ENCODE data around the gene DAPK1.

DAPK1 gene

DNA sequence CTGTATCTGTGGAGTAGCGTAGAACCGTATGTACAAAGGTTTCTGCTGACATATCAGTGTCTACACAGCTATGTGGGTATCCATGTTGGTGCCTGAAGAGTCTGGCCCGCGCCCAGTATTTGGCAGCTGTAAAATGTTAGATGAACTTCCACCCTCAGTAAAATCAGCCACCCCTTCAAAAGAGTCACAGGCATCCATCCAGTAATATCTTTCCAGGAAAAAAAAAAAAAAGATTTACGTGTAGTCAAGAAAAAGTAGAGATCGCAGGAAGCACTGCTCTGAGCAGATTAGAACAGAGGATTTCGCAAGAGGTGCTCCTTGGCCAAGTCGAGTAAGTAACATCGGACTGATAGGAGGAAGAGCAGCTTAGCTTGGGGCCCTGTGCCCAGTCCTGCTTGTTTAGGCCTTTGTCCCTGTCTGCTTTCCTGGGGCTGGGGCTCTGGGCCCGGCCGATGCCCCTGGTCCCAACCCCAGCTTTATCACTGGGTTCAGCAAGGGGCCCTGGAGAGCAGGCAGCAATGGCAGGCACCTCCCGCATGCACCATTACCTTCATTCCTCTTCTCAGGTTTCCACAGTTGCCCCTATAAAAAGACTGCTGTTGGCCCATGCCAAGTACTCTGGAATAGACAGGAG, 21.2 kb downstream of the DAPK1 start:
- no peak for DNase-seq

DNA sequence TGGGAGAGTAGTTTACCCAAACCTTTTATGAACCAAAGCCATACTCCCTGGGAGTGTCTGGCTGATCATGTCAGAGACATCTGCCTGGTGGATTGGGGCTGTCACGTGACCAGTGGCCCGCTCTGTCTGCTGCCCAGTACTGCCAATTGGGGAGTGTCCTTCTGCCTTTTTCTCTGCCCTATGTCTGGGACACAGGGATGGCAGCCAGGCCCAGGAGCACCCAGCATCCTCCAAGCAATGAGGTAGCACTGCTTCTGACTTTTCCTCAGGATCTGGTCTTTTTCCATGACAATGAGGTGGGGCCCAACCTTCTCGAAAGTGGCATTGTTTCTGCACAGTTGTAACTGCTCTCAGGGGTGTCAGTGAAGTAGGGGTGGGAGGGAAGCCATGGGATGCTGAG, 21.8 kb downstream of the DAPK1 start:
- DNase-seq: no peak

DNA sequence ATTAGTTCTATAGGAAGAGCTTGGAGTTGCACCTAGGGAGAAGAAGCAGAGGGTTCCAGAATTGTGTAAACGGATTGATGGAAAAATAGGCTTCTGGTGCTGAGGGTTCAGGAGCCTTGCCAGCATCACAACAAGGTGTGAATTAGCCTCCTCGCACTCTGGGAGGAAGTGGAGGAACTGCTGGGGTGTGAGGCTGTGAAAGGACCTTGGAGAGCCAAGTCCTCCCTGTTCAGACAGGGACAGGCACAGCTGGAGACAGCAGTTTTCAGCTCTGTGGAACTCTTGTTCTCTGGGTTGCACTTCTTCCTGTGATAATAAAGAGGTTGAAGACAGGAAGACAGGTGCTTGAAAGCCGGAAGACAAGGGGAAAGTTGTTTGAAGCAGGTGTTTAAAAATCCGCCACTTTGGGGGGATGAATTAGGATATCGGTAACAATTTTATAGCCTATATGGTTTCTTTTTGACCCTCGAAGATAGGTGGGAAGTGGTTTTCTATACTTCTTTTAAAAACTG, 22.6 kb downstream of the DAPK1 start:
- DNase-seq: no peak

DNA sequence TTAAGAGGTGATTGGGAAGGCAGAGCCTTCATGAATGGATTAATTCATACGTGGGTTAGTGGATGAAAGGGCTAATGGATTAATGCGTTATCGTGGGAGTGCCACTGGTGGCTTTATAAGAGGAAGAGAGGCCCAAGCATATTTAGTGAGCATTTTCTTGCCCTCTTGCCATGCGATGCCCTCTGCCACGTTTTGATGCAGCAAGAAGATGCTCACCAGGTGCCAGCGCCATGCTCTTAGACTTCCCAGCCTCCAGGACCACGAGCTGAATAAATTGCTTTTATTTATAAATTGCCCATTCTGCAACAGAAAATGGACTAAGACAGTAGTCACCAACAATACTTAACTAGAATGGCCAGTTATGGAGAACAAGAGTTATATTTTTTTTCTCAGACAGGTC, 24.2 kb downstream of the DAPK1 start:
- DNase-seq: no peak

DNA sequence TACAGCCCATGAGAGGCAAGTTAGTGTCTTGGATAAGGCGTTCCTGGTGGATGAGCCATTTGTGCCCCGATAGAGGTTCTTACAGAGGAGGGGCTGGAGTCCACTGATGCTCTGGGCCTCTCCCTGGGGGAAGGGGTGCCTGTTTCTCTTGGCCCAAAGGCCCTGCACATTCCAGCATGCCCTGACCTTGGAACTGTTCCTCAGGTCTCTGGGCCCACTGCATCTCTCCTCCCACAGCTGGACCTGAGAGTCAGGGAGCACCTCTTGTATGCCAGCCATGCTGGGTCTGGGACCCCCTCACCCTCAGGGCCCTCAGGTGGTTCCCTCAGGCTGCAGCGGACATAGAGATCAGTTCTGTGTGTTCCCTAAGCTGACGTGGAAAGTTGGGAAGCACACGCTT, 26.4 kb downstream of the DAPK1 start:
- DNase-seq: no peak

DNA sequence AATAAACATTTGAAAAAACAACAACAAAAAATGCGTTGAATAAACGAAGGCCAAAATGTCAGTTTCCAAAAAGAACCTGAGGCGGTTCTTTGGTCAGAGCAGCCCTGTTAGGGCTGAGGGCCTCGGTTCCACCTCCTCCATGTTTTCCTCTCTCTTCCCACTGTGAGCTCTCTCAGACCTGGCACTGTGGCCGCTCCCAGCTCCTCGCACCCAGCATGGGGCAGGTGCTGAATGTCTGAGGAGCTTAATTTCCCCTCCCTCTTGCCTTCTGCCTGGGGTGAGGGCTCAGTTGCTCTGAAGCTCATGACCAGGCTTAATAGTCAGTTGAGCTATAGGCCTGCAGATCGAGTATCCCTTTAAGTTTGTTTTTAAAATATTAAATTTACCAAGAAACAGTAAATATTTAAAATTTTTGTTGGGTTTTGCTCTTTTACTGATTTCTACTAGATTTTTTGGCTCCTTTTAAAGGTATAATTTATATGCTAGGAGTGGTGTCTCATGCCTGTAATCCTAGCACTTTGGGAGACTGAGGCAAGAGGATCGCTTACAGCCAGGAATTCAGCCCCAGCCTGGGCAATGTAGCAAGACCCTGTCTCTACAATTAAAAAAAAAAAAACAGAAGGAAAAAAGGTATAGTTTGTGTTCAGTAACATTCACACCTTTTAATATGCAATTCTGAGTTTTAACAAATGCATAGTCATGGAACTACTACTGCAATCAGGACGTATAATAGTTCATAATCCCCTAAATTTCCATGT, 28.1 kb downstream of the DAPK1 start:
- DNase-seq: no peak

DNA sequence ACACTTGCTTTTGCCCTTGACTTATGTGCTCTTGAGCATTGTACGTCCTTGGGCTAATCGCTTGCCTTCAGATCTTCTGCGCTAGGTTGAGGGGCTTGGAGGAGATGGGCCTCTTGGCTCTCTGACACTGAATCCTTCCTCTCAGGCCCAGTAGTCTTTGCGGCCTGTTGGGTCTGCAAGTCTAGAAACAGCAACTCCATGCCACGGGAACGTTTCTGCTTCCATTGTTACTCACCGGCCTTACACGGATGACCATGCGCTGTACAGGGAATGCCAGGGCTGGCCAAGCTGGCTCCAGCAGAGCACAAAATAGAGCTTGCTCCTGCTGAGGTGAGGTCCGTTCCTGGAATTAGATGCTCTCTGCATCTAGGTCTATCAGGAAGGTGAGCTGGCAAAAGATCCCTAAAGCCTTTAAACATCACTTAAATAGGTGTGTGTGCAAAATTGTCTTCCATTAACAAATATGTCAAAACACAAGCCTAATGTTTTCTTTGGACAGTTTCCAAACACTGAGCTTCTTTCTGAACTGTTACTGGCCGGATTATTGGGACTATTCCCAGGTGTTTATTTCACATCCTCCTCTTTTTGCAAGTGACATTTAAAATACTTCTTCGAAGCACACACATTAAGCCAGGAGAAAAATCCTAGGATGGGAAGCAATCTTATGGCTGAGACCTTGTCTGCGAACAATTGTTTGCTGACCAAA, 29.7 kb downstream of the DAPK1 start:
- DNase-seq: no peak

DNA sequence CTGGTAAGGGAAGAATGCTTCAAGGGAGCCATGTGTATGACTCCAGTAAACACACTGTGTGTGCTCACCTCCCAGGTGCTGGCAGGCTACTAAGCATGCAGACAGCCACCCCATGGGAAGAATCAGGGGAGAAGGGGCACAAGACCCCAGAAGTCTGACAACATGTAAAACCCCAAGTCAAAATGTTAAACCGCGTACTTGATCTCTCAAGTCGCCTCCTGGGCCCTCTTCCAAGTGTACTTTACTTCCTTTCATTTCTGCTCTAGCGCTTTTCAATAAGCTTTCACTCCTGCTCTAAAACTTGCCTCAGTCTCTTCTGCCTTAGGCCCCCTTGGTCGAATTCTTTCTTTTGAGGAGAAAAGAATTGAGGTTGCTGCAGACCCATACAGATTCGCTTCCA, 31.3 kb downstream of the DAPK1 start:
- no peak for DNase-seq

DNA sequence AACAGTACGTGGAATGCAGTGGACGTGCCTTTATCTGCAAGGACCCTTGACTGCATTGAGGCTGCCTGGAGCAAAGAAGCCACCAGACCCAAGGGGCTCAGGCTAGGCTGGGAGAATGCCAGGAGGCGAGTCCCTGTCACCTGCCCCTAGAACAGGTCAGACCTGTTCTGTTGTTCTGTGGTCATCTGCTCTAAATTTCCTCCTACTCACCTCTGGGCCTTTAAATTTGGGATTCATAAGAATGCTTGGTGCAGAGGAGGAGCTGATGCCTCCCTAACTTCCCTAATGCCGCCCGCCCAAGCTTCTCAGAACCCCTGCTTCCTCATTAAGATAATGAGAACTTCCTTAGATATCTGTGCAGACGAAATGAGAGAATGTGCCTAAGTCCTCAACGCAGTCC, 32.0 kb downstream of the DAPK1 start:
- no peak for DNase-seq

DNA sequence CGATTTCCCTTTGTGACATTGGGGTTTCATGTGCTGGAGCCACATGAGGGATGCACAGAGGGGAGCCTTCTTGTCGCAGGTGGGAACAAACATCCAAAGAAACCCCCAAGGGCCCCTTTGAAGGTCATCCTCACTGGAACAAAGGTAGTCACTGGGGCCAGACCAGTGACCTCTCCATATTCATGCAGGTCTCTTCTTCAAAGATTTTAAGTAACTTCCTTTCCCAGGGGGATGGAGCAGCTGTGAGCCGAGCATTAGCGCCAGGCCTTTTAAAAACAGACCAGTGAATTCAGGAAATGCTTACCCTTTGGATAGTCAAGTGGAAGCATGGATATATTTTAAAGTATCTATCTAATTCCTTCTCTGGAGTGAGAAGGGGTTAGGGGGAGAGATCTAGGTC, 33.0 kb downstream of the DAPK1 start:
- no peak for DNase-seq

DNA sequence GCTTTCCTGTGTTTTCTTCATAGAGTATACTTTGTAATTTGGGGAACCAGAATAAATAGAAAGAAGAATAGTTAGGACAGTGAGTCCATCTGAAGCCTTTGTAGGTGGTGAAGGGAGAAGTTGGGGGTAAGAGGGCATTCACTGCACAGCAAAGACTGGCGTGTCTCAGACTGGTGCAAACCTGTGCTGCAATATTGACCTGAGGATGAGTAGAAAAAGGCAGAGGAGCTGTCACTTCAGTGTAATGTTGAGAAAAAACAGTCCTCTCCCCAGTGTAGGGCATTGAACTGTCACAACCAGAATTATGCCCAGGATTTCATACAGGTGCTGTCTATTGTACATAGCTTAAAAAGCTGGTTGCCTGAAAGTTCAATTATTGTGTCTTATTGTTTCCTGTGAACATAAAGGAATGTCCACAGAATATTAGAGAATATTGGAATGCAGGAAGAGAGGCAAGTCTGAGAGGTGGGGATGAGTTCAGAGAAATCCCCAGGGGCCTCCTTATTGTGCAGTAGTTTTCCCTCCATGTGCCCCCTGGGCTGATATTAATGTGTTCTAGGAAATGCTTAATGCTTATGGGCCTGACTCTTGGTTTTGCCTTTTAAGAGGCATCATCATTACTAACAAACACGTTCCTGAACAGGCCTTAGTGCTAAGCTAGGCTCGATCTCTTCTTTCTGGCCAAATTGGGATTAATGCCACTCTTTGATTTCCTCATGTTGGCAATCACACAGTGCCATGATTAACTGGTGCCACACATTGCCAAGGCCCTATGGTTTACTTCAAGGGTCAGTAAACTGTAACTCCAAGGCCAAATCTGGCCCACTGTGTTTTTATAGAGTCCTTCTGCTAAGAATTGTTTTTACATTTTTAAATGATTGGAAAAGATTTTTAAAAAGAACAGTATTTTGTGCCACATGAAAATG, 34.0 kb downstream of the DAPK1 start:
- DNase-seq: no peak

DNA sequence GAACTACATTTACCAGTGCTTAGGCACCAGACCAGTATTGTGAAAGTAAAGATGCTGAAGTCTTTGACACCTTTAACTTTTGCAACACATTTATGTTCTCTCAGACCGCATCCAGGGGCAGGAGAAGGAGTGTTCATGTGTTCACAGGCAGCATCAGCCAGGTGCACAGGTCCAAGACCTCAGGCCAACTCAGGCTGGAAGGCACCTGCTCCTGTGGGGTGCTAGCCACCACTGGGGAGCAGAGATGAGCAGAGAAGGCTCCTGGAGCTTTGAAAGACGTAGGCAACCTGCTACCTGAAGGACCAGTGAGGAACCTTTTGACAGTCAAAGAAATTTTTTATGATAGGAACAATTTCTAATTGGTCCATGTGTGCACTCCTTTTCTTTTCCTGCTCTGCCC, 35.6 kb downstream of the DAPK1 start:
- no peak for DNase-seq

DNA sequence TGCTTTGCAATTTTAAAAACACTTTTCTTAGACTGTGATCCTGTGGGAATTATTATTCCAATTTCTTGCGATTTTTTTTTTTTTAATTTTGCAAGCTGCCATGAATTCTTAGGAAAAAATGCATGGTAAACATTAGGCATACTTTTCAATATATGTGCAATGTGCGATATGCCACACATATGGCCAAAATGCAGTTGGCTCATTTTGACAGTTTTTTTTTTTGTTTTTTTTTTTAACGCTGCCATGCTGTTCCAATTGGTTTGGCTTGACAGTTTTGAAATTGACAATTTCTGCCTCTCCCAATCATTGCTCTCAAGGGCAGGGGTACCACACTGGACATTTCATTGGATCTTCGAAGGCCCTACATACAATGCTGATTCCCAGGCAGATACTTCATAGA, 36.4 kb downstream of the DAPK1 start:
- DNase-seq: no peak

DNA sequence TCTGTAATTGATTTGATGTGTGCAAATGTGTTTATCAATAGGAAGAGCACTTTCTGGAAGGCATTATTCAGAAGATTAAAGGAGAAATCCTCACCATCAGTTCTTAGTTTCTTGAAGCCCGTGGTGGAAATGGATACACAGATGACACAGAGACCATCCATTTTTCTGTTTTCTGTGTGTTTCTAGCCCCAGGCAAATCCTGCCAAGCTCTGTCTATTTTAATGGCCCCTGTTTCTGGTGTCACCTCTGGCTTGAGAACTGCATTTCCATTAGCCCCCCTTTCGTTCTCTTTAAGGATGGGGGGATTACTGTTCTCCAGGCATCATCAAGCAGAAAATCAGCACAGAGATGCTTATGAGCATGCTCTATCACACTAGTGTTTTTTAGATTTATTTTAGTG, 37.3 kb downstream of the DAPK1 start:
- no peak for DNase-seq

DNA sequence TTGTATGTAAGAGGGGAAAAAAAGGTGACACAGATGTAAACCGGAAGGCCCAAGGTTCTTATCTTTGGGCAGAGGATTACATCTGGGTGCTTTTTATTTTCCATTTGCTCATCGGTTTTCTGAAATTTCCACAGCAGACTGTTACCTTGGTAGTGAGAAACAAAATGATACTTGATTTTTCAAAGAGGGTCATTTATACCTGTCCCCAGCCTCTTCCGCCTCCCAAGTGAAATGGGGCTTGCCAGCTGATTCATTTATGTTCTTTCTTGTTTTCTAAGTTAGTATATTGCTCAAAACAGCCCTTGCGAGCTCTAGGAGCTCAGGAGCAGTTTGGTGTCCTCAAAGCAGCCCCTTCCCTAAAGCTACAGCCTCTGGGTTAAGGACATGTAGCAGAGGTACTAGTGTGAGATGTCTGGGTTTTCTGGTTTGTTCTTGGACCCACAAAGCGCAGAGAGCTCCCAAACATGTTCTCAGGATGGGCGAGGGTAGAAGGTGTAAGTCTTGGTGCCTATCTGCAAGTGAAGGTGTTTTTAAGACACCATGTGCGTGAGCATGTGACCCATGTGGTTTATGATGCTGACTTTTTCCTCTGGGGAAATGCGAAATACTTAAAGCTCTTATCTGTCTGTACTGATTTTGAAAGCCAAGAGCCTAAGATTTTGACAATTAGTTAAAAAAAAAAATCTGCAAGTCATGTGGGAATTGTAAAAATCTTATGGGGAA, 38.3 kb downstream of the DAPK1 start:
- DNase-seq: no peak

DNA sequence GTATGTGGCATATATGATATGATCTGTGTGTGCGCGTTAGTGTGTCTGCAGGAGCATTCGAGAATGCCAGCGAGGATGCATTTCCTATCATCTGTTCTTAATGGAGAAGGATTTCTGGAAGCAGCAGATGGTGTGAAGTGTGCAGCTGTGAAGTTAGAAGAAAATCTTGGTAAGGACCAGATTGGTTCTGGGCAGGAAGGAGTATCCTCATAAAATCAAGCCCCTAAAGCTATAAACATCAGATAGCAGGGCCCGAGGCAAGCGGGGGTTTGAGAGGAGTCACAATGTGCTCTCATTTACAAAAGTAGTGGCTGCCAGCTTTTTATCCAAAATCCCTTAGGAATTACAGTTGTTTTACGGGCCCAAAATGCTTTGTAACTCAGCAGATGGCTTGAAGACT, 40.0 kb downstream of the DAPK1 start:
- DNase-seq: no peak

DNA sequence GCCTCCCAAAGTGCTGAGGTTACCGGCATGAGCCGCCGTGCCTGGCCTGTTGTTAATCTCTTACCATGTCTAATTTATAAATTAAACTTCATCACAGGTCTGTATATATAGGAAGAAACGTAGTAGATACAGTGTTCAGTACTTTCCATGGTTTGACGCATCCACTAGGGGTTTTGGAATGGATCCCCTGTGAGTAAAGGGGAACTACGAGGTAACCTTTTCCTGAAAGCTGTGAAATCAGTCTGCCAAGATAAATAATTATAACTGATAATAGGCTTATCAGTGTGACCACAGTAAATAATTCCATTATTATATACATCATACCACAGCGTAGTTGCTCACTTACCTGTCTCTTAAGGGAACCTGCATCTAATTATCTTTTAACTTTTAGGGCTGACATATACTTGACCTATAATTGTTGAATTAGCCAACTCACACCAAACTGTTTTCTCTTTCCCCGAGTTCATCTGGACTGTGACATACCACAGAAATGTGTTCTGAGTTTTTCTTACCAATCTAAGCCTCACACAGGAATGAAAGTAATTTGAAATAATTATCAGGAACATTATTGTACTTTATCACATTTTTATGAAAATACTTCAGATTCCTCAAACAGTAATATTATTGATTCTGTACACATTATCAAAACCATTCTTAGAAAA, 42.9 kb downstream of the DAPK1 start:
- no peak for DNase-seq

DNA sequence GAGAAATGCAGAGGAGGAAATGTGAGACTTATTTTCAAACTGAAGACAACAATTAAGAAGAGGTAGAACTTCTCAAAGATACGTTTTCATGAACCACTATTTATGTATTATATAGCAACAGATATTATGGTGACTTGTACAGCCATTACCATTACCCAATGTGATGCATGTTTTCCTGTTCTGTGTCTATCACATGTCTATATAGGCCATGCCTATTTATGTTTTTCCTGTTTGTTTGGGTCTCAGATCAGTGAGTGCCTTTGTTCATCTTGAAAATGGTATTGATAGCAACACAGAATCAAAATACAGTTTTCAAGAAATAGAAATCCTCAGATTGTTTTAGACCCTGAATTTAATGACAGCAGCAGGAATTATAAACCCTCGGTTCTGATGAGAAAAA, 44.0 kb downstream of the DAPK1 start:
- DNase-seq: no peak

DNA sequence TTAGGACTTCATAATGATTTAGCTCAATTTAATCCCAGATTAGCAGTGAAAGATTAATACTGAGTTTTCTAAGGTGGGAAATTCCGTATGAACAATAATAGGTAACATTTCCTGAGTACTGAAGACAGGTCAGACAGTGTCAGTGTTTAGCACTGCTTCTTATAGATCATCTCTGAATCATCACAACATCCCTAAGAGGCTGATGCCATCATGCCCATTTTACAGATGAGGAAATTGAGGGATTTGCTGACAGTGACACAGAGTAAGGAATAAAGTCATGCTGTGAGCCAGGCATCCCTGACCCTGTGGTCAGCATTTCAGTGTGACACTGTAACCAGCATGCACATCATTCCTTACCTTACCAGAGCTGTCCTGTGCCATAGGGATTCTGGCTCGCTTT, 44.5 kb downstream of the DAPK1 start:
- DNase-seq: no peak

DNA sequence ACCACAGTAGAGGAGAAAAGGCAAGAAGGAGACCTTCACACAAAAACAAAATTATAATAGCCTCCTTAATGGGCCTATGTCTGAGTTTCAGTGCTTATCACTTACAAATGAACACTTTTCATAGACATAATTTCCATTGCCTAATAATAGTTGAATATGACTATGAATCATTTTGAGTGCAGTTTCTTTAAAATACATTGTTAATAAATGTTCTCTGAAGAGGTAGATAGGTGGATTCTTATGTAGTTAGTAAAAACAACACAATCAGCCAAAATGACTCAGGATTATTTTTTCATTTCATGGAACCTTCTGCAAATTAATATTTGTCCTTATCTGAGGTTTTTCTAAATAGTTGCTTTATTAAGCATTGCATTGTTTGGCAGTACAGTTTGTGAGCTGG, 45.6 kb downstream of the DAPK1 start:
- DNase-seq: no peak

DNA sequence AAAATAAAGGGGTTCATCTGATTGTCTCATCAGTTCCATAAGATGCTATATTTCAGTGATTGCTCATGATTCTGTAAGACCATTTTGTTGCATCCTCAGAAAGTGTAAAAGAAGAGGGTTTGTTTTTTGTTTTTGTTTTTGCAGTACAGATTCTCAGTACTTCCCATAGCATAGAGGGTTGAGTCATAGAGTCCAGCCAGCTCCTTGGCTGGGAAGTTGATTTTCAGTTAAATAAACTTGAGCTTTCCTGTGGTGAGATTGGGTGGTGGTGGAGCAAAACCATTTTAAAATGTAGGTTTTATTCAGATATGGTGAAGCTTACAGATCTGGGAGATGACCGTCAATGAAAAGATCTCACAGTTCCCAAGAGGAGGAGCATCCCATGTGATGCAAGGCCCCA, 48.2 kb downstream of the DAPK1 start:
- DNase-seq: no peak

DNA sequence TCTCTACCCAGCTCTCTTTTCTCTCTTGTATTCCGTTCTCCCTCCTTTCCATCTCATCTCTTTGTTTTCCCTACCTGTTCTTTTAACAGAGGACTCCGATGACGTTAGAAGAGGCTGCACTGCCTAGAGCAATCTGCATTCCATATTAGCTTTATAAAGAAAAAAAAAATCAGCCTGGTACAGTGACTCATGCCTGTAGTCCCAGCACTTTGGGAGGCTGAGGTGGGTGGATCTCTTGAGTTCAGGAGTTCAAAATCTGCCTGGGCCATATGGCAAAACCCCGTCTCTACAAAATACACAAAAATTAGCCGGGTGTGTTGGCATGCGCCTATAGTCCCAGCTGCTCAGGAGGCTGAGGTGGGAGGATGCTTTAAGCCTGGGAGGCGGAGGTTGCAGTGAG, 49.0 kb downstream of the DAPK1 start:
- no peak for DNase-seq
